H1 (cell line): ENCODE measurements around the gene SHTN1. TPM values are rescaled to one million over a fixed set of nuclear protein-coding genes. Genes with fewer than 3 reads are reported as not detected.

Experiments used
- CTCF ChIA-PET: fragments of 300-600 bp; sonication (Branson Sonifier 250); formaldehyde crosslinking; loops from one replicate; lab custom pipeline; 2021; ENCODE audit not compliant: partially characterized antibody; lab: Charles Lee
- POLR2A ChIA-PET: fragments of 300-600 bp; sonication (Branson Sonifier 250); formaldehyde crosslinking; loops from one replicate; lab custom pipeline; 2021; ENCODE audit warnings: inconsistent platforms; ENCODE audit not compliant: partially characterized antibody; lab: Charles Lee
- DNase-seq, 2 experiments: peaks; one replicate each; pipeline versions ENCODE4 v3.0.0 to v3.0.0-alpha.2; 2010 to 2022; ENCODE audit warnings: low spot score in 2 of 2, low read depth in 1 of 2, mixed read lengths in 1 of 2
- FAIRE-seq: peaks from 2 replicates; lab custom pipeline; 2011; peaks lifted over from hg19 to GRCh38; lab: Jason Lieb, UNC
- H2AFZ ChIP-seq: 2 replicates; pipeline ENCODE4 v1.8.1; 2012; ENCODE audit warnings: low read length, inconsistent platforms
- H2AK5ac ChIP-seq: 2 replicates; pipeline ENCODE4 v1.6.1; 2013; ENCODE audit warnings: low read depth, low read length
- H2BK120ac ChIP-seq: replicated peaks from 2 replicates; pipeline ENCODE3; 2013; ENCODE audit warnings: low read depth, low read length, inconsistent platforms
- H2BK12ac ChIP-seq: 2 replicates; pipeline ENCODE4 v1.6.1; 2013; ENCODE audit warnings: low read depth, low read length
- H2BK15ac ChIP-seq: 2 replicates; pipeline ENCODE4 v1.6.1; 2013; ENCODE audit warnings: low read length
- H2BK20ac ChIP-seq: 2 replicates; pipeline ENCODE4 v1.6.1; 2013; ENCODE audit warnings: low read length
- H2BK5ac ChIP-seq: 2 replicates; pipeline ENCODE4 v1.6.1; 2013; ENCODE audit warnings: low read depth, low read length
- H3K14ac ChIP-seq: 2 replicates; pipeline ENCODE4 v1.6.1; 2013; ENCODE audit warnings: inconsistent platforms; ENCODE audit not compliant: insufficient read length
- H3K18ac ChIP-seq: 2 replicates; pipeline ENCODE4 v1.6.1; 2013; ENCODE audit warnings: low read length; ENCODE audit errors: extremely low read depth
- H3K23ac ChIP-seq: 2 replicates; pipeline ENCODE4 v1.6.1; 2013; ENCODE audit warnings: inconsistent platforms; ENCODE audit not compliant: insufficient read length
- H3K23me2 ChIP-seq: 2 replicates; pipeline ENCODE4 v1.6.1; 2013; ENCODE audit warnings: low read depth, low read length
- H3K27ac ChIP-seq: 2 replicates; pipeline ENCODE4 v1.6.1; 2011; ENCODE audit warnings: low read depth, low read length, inconsistent platforms
- H3K27me3 ChIP-seq, 4 experiments: replicated peaks in 1 of 4; 1 replicate in 1 of 4; 2 replicates in 3 of 4; pipeline versions ENCODE4 v1.6.1 to v1.8.1; 2011 to 2013; ENCODE audit warnings: low read length in 3 of 4, mild to moderate bottlenecking in 3 of 4, inconsistent platforms in 2 of 4, mixed read lengths in 2 of 4, moderate library complexity in 1 of 4; ENCODE audit not compliant: control insufficient read depth in 3 of 4, insufficient read depth in 3 of 4; ENCODE audit errors: extremely low read depth in 1 of 4
- H3K36me3 ChIP-seq, 4 experiments: 2 replicates each; pipeline versions ENCODE4 v1.6.1 to v1.8.1; 2011 to 2013; ENCODE audit warnings: mild to moderate bottlenecking in 4 of 4, low read length in 3 of 4, moderate library complexity in 2 of 4, control low read depth in 1 of 4, inconsistent platforms in 1 of 4; ENCODE audit not compliant: insufficient read depth in 4 of 4, control insufficient read depth in 2 of 4
- H3K4ac ChIP-seq: replicated peaks from 2 replicates; pipeline ENCODE3; 2013; ENCODE audit warnings: low read length, low read depth, mixed read lengths, inconsistent platforms; ENCODE audit not compliant: insufficient read length
- H3K4me1 ChIP-seq, 4 experiments: replicated peaks in 1 of 4; 1 replicate in 1 of 4; 2 replicates in 3 of 4; pipeline versions ENCODE4 v1.6.1 to v1.8.1; 2011 to 2013; ENCODE audit warnings: low read length in 3 of 4, inconsistent platforms in 2 of 4, mixed read lengths in 1 of 4; ENCODE audit not compliant: insufficient read depth in 4 of 4, control insufficient read depth in 3 of 4
- H3K4me2 ChIP-seq, 2 experiments: 2 replicates each; pipeline versions ENCODE4 v1.6.1 to v1.8.1; 2011 to 2013; ENCODE audit warnings: low read depth in 2 of 2, low read length in 2 of 2, control low read depth in 1 of 2, inconsistent platforms in 1 of 2, mild to moderate bottlenecking in 1 of 2; ENCODE audit not compliant: insufficient read depth in 1 of 2
- H3K4me3 ChIP-seq, 4 experiments: fragments of 200-600, 300-600 bp in 1 of 4; sonication (generic), shearing (Covaris generic), sonication (Bioruptor Twin) in 1 of 4; 2 replicates each; pipeline versions ENCODE4 v1.5.1 to v1.8.1; 2011 to 2016; ENCODE audit warnings: low read length in 4 of 4, low read depth in 3 of 4, control low read depth in 2 of 4, inconsistent platforms in 2 of 4, mild to moderate bottlenecking in 2 of 4, mixed read lengths in 1 of 4, moderate library complexity in 1 of 4; ENCODE audit not compliant: insufficient read depth in 2 of 4; ENCODE audit errors: extremely low read depth in 1 of 4
- H3K56ac ChIP-seq: replicated peaks from 2 replicates; pipeline ENCODE3; 2013; ENCODE audit warnings: low read depth, mild to moderate bottlenecking, mixed read lengths, low read length, inconsistent platforms; ENCODE audit not compliant: insufficient read length
- H3K79me1 ChIP-seq: 2 replicates; pipeline ENCODE4 v1.6.1; 2013; ENCODE audit warnings: low read depth, low read length, control low read depth
- H3K79me2 ChIP-seq, 2 experiments: 2 replicates each; pipeline versions ENCODE4 v1.6.1 to v1.8.1; 2012 to 2013; ENCODE audit warnings: low read length in 2 of 2, mild to moderate bottlenecking in 2 of 2, inconsistent platforms in 1 of 2; ENCODE audit not compliant: insufficient read depth in 2 of 2, control insufficient read depth in 1 of 2
- H3K9ac ChIP-seq, 4 experiments: replicated peaks in 1 of 4; 1 replicate in 1 of 4; 2 replicates in 3 of 4; pipeline versions ENCODE4 v1.6.1 to v1.8.1; 2011 to 2013; ENCODE audit warnings: low read depth in 3 of 4, low read length in 3 of 4, control low read depth in 2 of 4, mild to moderate bottlenecking in 2 of 4, moderate library complexity in 2 of 4, inconsistent platforms in 1 of 4; ENCODE audit errors: extremely low read depth in 1 of 4
- H3K9me3 ChIP-seq, 2 experiments: 2 replicates each; pipeline versions ENCODE4 v1.6.1 to v1.8.1; 2012 to 2013; ENCODE audit warnings: mild to moderate bottlenecking in 2 of 2, moderate library complexity in 2 of 2, control low read depth in 1 of 2, inconsistent platforms in 1 of 2, low read depth in 1 of 2, low read length in 1 of 2, mixed read lengths in 1 of 2; ENCODE audit not compliant: insufficient read depth in 2 of 2
- H4K20me1 ChIP-seq, 2 experiments: replicated peaks in 1 of 2; 2 replicates each; pipeline versions ENCODE3 to v1.8.1; 2011 to 2013; ENCODE audit warnings: inconsistent platforms in 2 of 2, low read length in 2 of 2, mild to moderate bottlenecking in 1 of 2; ENCODE audit not compliant: insufficient read depth in 2 of 2, control insufficient read depth in 1 of 2
- H4K5ac ChIP-seq: 2 replicates; pipeline ENCODE4 v1.6.1; 2013; ENCODE audit warnings: low read length, low read depth, mixed read lengths, inconsistent platforms; ENCODE audit not compliant: insufficient read length
- H4K8ac ChIP-seq: 2 replicates; pipeline ENCODE4 v1.8.0; 2013; ENCODE audit warnings: mild to moderate bottlenecking, moderate library complexity, low read length, inconsistent platforms; ENCODE audit not compliant: insufficient read depth; ENCODE audit errors: extremely low read depth
- H4K91ac ChIP-seq: replicated peaks from 2 replicates; pipeline ENCODE3; 2013; ENCODE audit warnings: low read length, mixed read lengths, inconsistent platforms; ENCODE audit not compliant: insufficient read length
- ASH2L ChIP-seq: fragments of 200-600, 300-600 bp; sonication (generic); IDR thresholded peaks from one replicate; pipeline ENCODE4 v1.7.1; 2017; ENCODE audit warnings: low read length
- GABPA ChIP-seq: IDR thresholded peaks from 2 replicates; pipeline ENCODE4 v1.6.1; 2011; ENCODE audit warnings: mild to moderate bottlenecking, low read length, moderate library complexity, borderline replicate concordance; ENCODE audit not compliant: insufficient read depth
- GTF2F1 ChIP-seq: IDR thresholded peaks from 2 replicates; pipeline ENCODE4 v1.6.1; 2012; ENCODE audit warnings: low read depth, low read length, improper control_type of control experiment, borderline replicate concordance
- HDAC2 ChIP-seq, 2 experiments: fragments of 300-600 bp in 1 of 2; sonication (generic) in 1 of 2; IDR thresholded peaks; 2 replicates each; pipeline ENCODE4 v1.6.1; 2011 to 2012; ENCODE audit warnings: low read depth in 2 of 2, low read length in 2 of 2, mild to moderate bottlenecking in 2 of 2, moderate library complexity in 2 of 2, borderline replicate concordance in 1 of 2, inconsistent platforms in 1 of 2
- KDM1A ChIP-seq: fragments of 200-600, 300-600 bp; sonication (generic); IDR thresholded peaks from 2 replicates; pipeline ENCODE4 v1.7.1; 2016; ENCODE audit warnings: mild to moderate bottlenecking, low read length, borderline replicate concordance
- RXRA ChIP-seq: IDR thresholded peaks from 2 replicates; pipeline ENCODE4 v1.6.1; 2011; ENCODE audit warnings: low read depth, mild to moderate bottlenecking, low read length, moderate library complexity; ENCODE audit not compliant: insufficient read depth
- SIN3A ChIP-seq, 2 experiments: IDR thresholded peaks in 1 of 2; conservative IDR thresholded peaks in 1 of 2; 2 replicates each; pipeline ENCODE4 v1.6.1; 2011 to 2012; ENCODE audit warnings: low read length in 2 of 2, improper control_type of control experiment in 1 of 2, low read depth in 1 of 2, mild to moderate bottlenecking in 1 of 2
- YY1 ChIP-seq: IDR thresholded peaks from 2 replicates; pipeline ENCODE4 v1.6.1; 2011; ENCODE audit warnings: low read depth, mild to moderate bottlenecking, low read length
- WGBS, 2 experiments: shearing (Covaris generic) in 1 of 2; methylation state at CpG; one replicate each; pipeline versions ENCODE4 v1.1.6 to v1.1.7; 2013 to 2015; ENCODE audit warnings: low lambda C conversion rate in 2 of 2, mixed read lengths in 2 of 2, inconsistent platforms in 1 of 2, low coverage in 1 of 2, missing lambda C conversion rate in 1 of 2; ENCODE audit not compliant: insufficient replicate concordance in 2 of 2, insufficient coverage in 1 of 2, insufficient read length in 1 of 2; ENCODE audit errors: extremely low coverage in 1 of 2, missing lambda C conversion rate in 1 of 2; 5-methylcytosine and 5-hydroxymethylcytosine counted together
- polyA plus RNA-seq, 7 experiments: library from polyadenylated mRNA; depleted of rRNA in 3 of 7; stranded (reverse) in 5 of 7; unstranded in 2 of 7; fragments of >200 nt in 5 of 7; fragments of 200-250 nt in 2 of 7; gene quantifications; 1 replicate in 5 of 7; 2 replicates in 1 of 7; 4 replicates in 1 of 7; pipeline versions ENCODE4 v1.2.1 to v1.2.3, GENCODE V29; 2011 to 2013; ENCODE audit warnings: missing spikeins in 2 of 7, mixed read lengths in 2 of 7
- total RNA-seq: library from RNA; stranded (reverse); fragmentation: NEBNext Ultra II Directional; extraction: Animal tissue kit (Norgen Biotek cat#: 25700); gene quantifications from 2 replicates; pipeline ENCODE4 v1.2.1, GENCODE V29; 2021

SHTN1 gene
- total and polyA plus RNA-seq, 2 of the 8 experiments (the other 6 are each of a cell fraction or from before 2014, with no cell fraction given): 3.3 to 12.7 TPM

DNA sequence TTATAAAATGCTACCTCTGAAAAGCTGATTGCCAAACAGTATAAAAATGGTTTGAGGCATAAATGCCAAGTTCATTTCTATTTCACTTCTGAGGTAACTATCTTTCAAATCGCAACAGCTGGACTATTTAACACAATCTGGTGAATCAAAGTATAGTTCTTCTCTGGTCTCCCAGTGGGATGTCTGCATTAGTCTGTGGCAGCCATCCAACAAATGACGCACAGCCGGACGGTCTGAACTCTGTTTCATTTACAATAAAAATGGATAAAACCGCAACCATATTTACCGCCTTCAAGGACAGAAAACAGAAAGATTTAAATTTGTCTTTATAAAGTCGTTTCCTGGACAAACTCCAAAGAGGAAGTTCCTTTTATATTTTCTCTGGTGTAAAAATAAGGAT lies 113.8 kb downstream of the SHTN1 start:
- Histone ChIP-seq H2BK15ac (no peak overlapping the region), H2AK5ac (no peak overlapping the region), H3K4me2 (no peak overlapping the region), H3K4ac (no peak overlapping the region), H2AFZ (no peak overlapping the region), H3K18ac (no peak overlapping the region), H2BK120ac (no peak overlapping the region), H3K27ac (no peak overlapping the region), H3K23me2 (no peaks in the 10 kb centered on the region; the same call in 1 of the 2 replicates), H3K9ac (no peak overlapping the region), H3K14ac (no peak overlapping the region), H3K9me3 (no peaks in the 10 kb centered on the region)
- no peak for FAIRE-seq
- POLR2A ChIA-PET: interaction anchor here (0.6 to 0.8 kb wide), 2 partner anchors 20 to 89 kb away, joined by 3 read pairs; no protein-coding TSS in a partner anchor
- TF ChIP-seq GABPA (no peak), KDM1A (no peak), SIN3A (conservative IDR thresholded peaks at IDR 0.05 in 1 of 2, IDR thresholded peaks at IDR 0.05 in 1 of 2; ENCODE audit: low read depth in 1 of 2, low read length in 2 of 2) (no peak), HDAC2 (IDR thresholded peaks at IDR 0.05; ENCODE audit: borderline replicate concordance in 1 of 2, low read depth in 2 of 2, low read length in 2 of 2) (no peak), YY1 (no peak), GTF2F1 (no peak), ASH2L (no peak), RXRA (no peak)
- TF ChIP-seq, all 59 proteins: peak for 0
- Histone ChIP-seq H3K36me3 (no peaks in the 10 kb centered on the region), H3K23ac (no peak overlapping the region), H3K4me1 (peaks cover 6 to 8% (median 7%) of the 10 kb centered on the region in 4 experiments; a peak in 6 of 7 replicates), H4K8ac (no peak overlapping the region), H4K20me1 (no peaks in the 10 kb centered on the region), H3K56ac (no peak overlapping the region), H2BK5ac (no peak overlapping the region), H4K5ac (no peak overlapping the region), H3K79me2 (no peaks in the 10 kb centered on the region), H3K79me1 (no peaks in the 10 kb centered on the region), H2BK12ac (no peak overlapping the region), H4K91ac (no peak overlapping the region), H3K4me3 (no peak overlapping the region), H3K27me3 (no peaks in the 10 kb centered on the region), H2BK20ac (no peak overlapping the region)
- 91% methylated on average over 7 of the region's 7 CpGs; no CpG with 5 or more reads in 1 of the 2 experiments for WGBS, 2 experiments
- CTCF ChIA-PET: interaction anchor here (1.1 to 1.3 kb wide), 3 partner anchors 14 to 103 kb away, joined by 3 to 4 read pairs (median 3); no protein-coding TSS in a partner anchor
- DNase-seq: no peak
